HG02973 (cell line): ENCODE measurements around the gene GJD4.

Source experiments
- ATAC-seq: cut with Tn5 transposase; IDR thresholded peaks from one replicate; pipeline ENCODE4 v1.9.1; 2021; ENCODE audit warnings: moderate library complexity; ENCODE audit not compliant: unreplicated experiment

GJD4 gene

GRCh38 chr10:35644050-35644950, 39.2 kb downstream of the GJD4 start:
- no peak for ATAC-seq

- ATAC-seq = no peak
Measured at GRCh38 chr10:35650894-35651293, 45.8 kb downstream of the GJD4 start.

GRCh38 chr10:35652824-35653223, 47.7 kb downstream of the GJD4 start:
- no peak for ATAC-seq

- ATAC-seq = no peak
Measured at GRCh38 chr10:35657621-35658020, 52.5 kb downstream of the GJD4 start.
